Liver (tissue), 9 donors: Measurements from ENCODE around the gene JAK1. TPM values are rescaled to one million over a fixed set of nuclear protein-coding genes. Genes with fewer than 3 reads are reported as not detected.

Experiments
- DNase-seq: peaks from one replicate; pipeline ENCODE4 v3.0.0-alpha.2; 2017; ENCODE audit warnings: low spot score
- H3K27ac ChIP-seq, 2 donors: one replicate each; pipeline ENCODE4 v1.7.0; 2013; ENCODE audit warnings: inconsistent platforms in 2 of 2, low read length in 2 of 2, control low read depth in 1 of 2, low read depth in 1 of 2, mild to moderate bottlenecking in 1 of 2
- H3K27me3 ChIP-seq, 4 donors: one replicate each; pipeline versions ENCODE4 v1.6.1 to v1.7.0; 2013; ENCODE audit warnings: low read length in 3 of 4, inconsistent platforms in 1 of 4, mild to moderate bottlenecking in 1 of 4, moderate library complexity in 1 of 4; ENCODE audit not compliant: control insufficient read depth in 4 of 4, insufficient read depth in 4 of 4
- H3K36me3 ChIP-seq, 4 donors: one replicate each; pipeline versions ENCODE4 v1.6.1 to v1.7.0; 2013; ENCODE audit warnings: low read length in 3 of 4, mild to moderate bottlenecking in 3 of 4, low read depth in 1 of 4, moderate library complexity in 1 of 4; ENCODE audit not compliant: control insufficient read depth in 4 of 4, insufficient read depth in 3 of 4
- H3K4me1 ChIP-seq, 4 donors: one replicate each; pipeline versions ENCODE4 v1.6.1 to v1.7.0; 2013; ENCODE audit warnings: low read length in 3 of 4, mild to moderate bottlenecking in 3 of 4, moderate library complexity in 1 of 4; ENCODE audit not compliant: control insufficient read depth in 4 of 4, insufficient read depth in 4 of 4
- H3K4me3 ChIP-seq, 3 donors: one replicate each; pipeline versions ENCODE4 v1.6.1 to v1.7.0; 2013; ENCODE audit warnings: low read length in 3 of 3, control low read depth in 1 of 3, low read depth in 1 of 3, mild to moderate bottlenecking in 1 of 3
- H3K9ac ChIP-seq, 2 donors: one replicate each; pipeline ENCODE4 v1.7.0; 2013; ENCODE audit warnings: low read length in 2 of 2, mild to moderate bottlenecking in 2 of 2, moderate library complexity in 2 of 2, control low read depth in 1 of 2, low read depth in 1 of 2
- H3K9me3 ChIP-seq, 4 donors: one replicate each; pipeline versions ENCODE4 v1.6.1 to v1.7.0; 2013; ENCODE audit warnings: low read length in 3 of 4; ENCODE audit not compliant: control insufficient read depth in 4 of 4
- EGR1 ChIP-seq, 2 donors: IDR thresholded peaks; 2 replicates each; pipeline ENCODE4 v1.6.1; 2016 to 2018; ENCODE audit warnings: antibody characterized with exemption in 2 of 2, low read depth in 2 of 2
- FOXA1 ChIP-seq: IDR thresholded peaks from 2 replicates; pipeline ENCODE4 v1.6.1; 2016; ENCODE audit warnings: antibody characterized with exemption
- FOXA2 ChIP-seq: IDR thresholded peaks from 2 replicates; pipeline ENCODE4 v1.6.1; 2016; ENCODE audit warnings: antibody characterized with exemption
- GABPA ChIP-seq, 2 donors: IDR thresholded peaks in 1 of 2; conservative IDR thresholded peaks in 1 of 2; 2 replicates each; pipeline ENCODE4 v1.6.1; 2016; ENCODE audit warnings: antibody characterized with exemption in 2 of 2, mild to moderate bottlenecking in 1 of 2, moderate library complexity in 1 of 2
- HNF4A ChIP-seq, 2 donors: conservative IDR thresholded peaks; 2 replicates each; pipeline ENCODE4 v1.6.1; 2016; ENCODE audit warnings: antibody characterized with exemption in 2 of 2, mild to moderate bottlenecking in 2 of 2
- HNF4G ChIP-seq: IDR thresholded peaks from 2 replicates; pipeline ENCODE4 v1.6.1; 2016; ENCODE audit warnings: antibody characterized with exemption
- JUND ChIP-seq, 2 donors: IDR thresholded peaks; 2 replicates each; pipeline ENCODE4 v1.6.1; 2016; ENCODE audit warnings: antibody characterized with exemption in 2 of 2
- NR2F2 ChIP-seq: IDR thresholded peaks from 2 replicates; pipeline ENCODE4 v1.6.1; 2016; ENCODE audit warnings: antibody characterized with exemption
- RAD21 ChIP-seq, 2 donors: IDR thresholded peaks; 2 replicates each; pipeline ENCODE4 v1.6.1; 2016; ENCODE audit warnings: antibody characterized with exemption in 2 of 2, mild to moderate bottlenecking in 2 of 2
- RXRA ChIP-seq, 2 donors: IDR thresholded peaks; 2 replicates each; pipeline ENCODE4 v1.6.1; 2017 to 2018; ENCODE audit warnings: antibody characterized with exemption in 2 of 2, mild to moderate bottlenecking in 1 of 2
- SP1 ChIP-seq: IDR thresholded peaks from 2 replicates; pipeline ENCODE4 v1.6.1; 2018; ENCODE audit warnings: antibody characterized with exemption, mild to moderate bottlenecking
- TAF1 ChIP-seq: conservative IDR thresholded peaks from 2 replicates; pipeline ENCODE4 v1.6.1; 2016; ENCODE audit warnings: antibody characterized with exemption, mild to moderate bottlenecking
- YY1 ChIP-seq: IDR thresholded peaks from 2 replicates; pipeline ENCODE4 v1.6.1; 2016; ENCODE audit warnings: antibody characterized with exemption, mild to moderate bottlenecking
- WGBS: extraction: QIAGEN DNeasy Blood & Tissue Kit; methylation state at CpG from one replicate; pipeline ENCODE4 v1.1.7; 2013; 5-methylcytosine and 5-hydroxymethylcytosine counted together
- polyA plus RNA-seq, 2 donors: library from polyadenylated mRNA; stranded (reverse) in 1 of 2; unstranded in 1 of 2; fragments of 200-250 nt in 1 of 2; fragments of >200 nt in 1 of 2; fragmentation: Nextera tagmentation in 1 of 2; extraction: Ambion mirVana in 1 of 2; gene quantifications; one replicate each; pipeline versions ENCODE4 v1.2.1 to v1.2.3, GENCODE V29; 2013 to 2015
- total RNA-seq, 2 donors: library from RNA; depleted of rRNA; stranded (reverse); fragments of >200 nt; gene quantifications; one replicate each; pipeline ENCODE4 v1.2.3, GENCODE V29; 2014
- TF ChIP-seq, protein P1 (sequence below): IDR thresholded peaks from 2 replicates; pipeline ENCODE4 v1.6.1; 2016; ENCODE audit warnings: antibody characterized with exemption, mild to moderate bottlenecking
- TF ChIP-seq, protein P2 (sequence below): IDR thresholded peaks from 2 replicates; pipeline ENCODE4 v1.6.1; 2016; ENCODE audit warnings: antibody characterized with exemption
- TF ChIP-seq, protein P3 (sequence below): fragments of 150-350 bp; IDR thresholded peaks from 2 replicates; pipeline ENCODE4 v1.5.1; 2017; ENCODE audit warnings: improper control_type of control experiment, low read depth, low read length; ENCODE audit not compliant: missing input control
- TF ChIP-seq, protein P4 (sequence below): IDR thresholded peaks from 2 replicates; pipeline ENCODE4 v1.6.1; 2016; ENCODE audit warnings: antibody characterized with exemption
- TF ChIP-seq, protein P5 (sequence below): IDR thresholded peaks from 2 replicates; pipeline ENCODE4 v1.6.1; 2016; ENCODE audit warnings: antibody characterized with exemption
- donor health status: healthy.
- donor health status: healthy.
- donor health status: healthy.
- donor health status: healthy.
- donor health status: healthy.

Gene JAK1
- total and polyA plus RNA-seq, 4 donors, result 24.1 to 68.6 (median 34.5) TPM

DNA sequence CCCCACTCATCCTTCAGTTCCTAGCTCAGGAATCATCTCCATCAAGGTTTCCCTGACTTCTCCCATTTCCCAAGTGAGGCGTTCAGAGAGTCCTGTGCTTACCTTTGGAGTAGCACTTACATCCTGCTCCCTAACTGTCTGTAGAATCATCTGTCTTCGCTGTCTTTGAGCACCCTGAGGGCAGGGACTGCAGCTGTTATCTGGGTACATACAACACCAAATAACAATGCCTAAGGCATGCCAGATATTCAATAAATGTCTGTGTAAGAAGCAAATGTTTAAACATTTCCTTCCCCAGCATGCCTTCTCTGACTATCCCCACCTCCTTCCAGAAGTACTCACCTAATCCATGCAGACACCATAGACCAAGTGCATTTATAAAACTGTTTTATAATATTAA lies 65.4 kb downstream of the JAK1 start (continued):
- TF ChIP-seq, protein P1, sequence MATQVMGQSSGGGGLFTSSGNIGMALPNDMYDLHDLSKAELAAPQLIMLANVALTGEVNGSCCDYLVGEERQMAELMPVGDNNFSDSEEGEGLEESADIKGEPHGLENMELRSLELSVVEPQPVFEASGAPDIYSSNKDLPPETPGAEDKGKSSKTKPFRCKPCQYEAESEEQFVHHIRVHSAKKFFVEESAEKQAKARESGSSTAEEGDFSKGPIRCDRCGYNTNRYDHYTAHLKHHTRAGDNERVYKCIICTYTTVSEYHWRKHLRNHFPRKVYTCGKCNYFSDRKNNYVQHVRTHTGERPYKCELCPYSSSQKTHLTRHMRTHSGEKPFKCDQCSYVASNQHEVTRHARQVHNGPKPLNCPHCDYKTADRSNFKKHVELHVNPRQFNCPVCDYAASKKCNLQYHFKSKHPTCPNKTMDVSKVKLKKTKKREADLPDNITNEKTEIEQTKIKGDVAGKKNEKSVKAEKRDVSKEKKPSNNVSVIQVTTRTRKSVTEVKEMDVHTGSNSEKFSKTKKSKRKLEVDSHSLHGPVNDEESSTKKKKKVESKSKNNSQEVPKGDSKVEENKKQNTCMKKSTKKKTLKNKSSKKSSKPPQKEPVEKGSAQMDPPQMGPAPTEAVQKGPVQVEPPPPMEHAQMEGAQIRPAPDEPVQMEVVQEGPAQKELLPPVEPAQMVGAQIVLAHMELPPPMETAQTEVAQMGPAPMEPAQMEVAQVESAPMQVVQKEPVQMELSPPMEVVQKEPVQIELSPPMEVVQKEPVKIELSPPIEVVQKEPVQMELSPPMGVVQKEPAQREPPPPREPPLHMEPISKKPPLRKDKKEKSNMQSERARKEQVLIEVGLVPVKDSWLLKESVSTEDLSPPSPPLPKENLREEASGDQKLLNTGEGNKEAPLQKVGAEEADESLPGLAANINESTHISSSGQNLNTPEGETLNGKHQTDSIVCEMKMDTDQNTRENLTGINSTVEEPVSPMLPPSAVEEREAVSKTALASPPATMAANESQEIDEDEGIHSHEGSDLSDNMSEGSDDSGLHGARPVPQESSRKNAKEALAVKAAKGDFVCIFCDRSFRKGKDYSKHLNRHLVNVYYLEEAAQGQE, result no peak
- TF ChIP-seq RAD21 (IDR thresholded peaks at IDR 0.05) (no peak), HNF4G (no peak), YY1 (no peak), EGR1 (IDR thresholded peaks at IDR 0.05; ENCODE audit: low read depth in 2 of 2) (no peak), GABPA (IDR thresholded peaks at IDR 0.05 in 1 of 2, conservative IDR thresholded peaks at IDR 0.05 in 1 of 2) (no peak), HNF4A (conservative IDR thresholded peaks at IDR 0.05) (no peak)
- TF ChIP-seq, protein P2, sequence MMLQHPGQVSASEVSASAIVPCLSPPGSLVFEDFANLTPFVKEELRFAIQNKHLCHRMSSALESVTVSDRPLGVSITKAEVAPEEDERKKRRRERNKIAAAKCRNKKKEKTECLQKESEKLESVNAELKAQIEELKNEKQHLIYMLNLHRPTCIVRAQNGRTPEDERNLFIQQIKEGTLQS, result no peak

DNA sequence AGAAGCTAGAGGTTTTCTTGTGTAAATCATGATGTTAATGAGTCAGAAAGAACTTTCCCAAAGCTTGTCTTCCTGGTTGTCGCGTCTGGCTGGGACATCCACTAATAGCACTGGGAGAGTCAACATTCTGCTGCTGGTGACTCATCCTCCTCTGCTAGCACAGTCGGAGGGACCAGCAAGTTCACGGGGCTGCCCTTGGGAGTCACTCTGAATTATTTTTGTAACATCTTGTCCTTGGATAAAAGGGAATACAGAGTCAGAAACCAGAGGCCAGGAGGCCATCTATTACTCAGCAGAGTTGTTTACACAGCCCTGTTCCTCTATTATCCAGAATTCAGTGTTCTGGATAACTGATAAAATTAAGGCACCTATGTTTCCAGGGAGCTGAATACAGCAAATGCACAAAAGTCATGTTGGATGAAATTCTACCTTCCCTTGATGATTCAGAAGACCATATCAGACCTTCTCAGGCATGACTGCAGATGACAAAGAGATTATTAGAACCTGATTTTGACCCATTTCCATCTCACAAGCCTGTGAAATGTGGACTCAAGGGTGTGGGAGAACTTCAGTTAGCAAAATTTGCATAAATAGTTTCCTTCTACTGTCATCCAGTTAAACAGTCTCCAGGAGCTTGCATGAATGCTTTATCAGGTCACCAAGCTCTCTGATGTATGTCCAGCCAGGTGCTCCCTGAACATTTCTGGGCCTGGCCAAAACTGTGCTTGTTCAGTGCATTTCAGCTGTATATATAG lies 68.1 kb downstream of the JAK1 start:
- peak overlapping the region in 1 of 2 donors; percentile 55 for H3K9ac ChIP-seq
- WGBS, result 6% methylated on average over 4 of the region's 4 CpGs
- no peak for DNase-seq
- no peaks in the 10 kb centered on the region for H3K36me3 ChIP-seq
- no peaks in the 10 kb centered on the region for H3K9me3 ChIP-seq
- H3K4me1 ChIP-seq, result peaks cover 0 to 14% (median 11%) of the 10 kb centered on the region in 4 donors
- TF ChIP-seq HNF4A (conservative IDR thresholded peaks at IDR 0.05) (peak; percentile 47 to 56), TAF1 (no peak), SP1 (peak; percentile 64), RAD21 (IDR thresholded peaks at IDR 0.05) (peak; percentile 57 to 66), JUND (IDR thresholded peaks at IDR 0.05) (peak; percentile 100), YY1 (peak; percentile 26), GABPA (IDR thresholded peaks at IDR 0.05 in 1 of 2, conservative IDR thresholded peaks at IDR 0.05 in 1 of 2) (no peak), EGR1 (IDR thresholded peaks at IDR 0.05; ENCODE audit: low read depth in 2 of 2) (peak in 1 of 2 donors; percentile 33), HNF4G (no peak), FOXA1 (peak; percentile 67), NR2F2 (peak; percentile 98), FOXA2 (no peak), RXRA (IDR thresholded peaks at IDR 0.05) (peak; percentile 64 to 80)
- TF ChIP-seq, protein P3, sequence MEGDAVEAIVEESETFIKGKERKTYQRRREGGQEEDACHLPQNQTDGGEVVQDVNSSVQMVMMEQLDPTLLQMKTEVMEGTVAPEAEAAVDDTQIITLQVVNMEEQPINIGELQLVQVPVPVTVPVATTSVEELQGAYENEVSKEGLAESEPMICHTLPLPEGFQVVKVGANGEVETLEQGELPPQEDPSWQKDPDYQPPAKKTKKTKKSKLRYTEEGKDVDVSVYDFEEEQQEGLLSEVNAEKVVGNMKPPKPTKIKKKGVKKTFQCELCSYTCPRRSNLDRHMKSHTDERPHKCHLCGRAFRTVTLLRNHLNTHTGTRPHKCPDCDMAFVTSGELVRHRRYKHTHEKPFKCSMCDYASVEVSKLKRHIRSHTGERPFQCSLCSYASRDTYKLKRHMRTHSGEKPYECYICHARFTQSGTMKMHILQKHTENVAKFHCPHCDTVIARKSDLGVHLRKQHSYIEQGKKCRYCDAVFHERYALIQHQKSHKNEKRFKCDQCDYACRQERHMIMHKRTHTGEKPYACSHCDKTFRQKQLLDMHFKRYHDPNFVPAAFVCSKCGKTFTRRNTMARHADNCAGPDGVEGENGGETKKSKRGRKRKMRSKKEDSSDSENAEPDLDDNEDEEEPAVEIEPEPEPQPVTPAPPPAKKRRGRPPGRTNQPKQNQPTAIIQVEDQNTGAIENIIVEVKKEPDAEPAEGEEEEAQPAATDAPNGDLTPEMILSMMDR, result no peak
- TF ChIP-seq, protein P2, result peak; percentile 96
- TF ChIP-seq, protein P1, result peak; percentile 65
- TF ChIP-seq, protein P4, sequence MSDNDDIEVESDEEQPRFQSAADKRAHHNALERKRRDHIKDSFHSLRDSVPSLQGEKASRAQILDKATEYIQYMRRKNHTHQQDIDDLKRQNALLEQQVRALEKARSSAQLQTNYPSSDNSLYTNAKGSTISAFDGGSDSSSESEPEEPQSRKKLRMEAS, result no peak
- TF ChIP-seq, protein P5, sequence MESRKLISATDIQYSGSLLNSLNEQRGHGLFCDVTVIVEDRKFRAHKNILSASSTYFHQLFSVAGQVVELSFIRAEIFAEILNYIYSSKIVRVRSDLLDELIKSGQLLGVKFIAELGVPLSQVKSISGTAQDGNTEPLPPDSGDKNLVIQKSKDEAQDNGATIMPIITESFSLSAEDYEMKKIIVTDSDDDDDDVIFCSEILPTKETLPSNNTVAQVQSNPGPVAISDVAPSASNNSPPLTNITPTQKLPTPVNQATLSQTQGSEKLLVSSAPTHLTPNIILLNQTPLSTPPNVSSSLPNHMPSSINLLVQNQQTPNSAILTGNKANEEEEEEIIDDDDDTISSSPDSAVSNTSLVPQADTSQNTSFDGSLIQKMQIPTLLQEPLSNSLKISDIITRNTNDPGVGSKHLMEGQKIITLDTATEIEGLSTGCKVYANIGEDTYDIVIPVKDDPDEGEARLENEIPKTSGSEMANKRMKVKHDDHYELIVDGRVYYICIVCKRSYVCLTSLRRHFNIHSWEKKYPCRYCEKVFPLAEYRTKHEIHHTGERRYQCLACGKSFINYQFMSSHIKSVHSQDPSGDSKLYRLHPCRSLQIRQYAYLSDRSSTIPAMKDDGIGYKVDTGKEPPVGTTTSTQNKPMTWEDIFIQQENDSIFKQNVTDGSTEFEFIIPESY, result peak; percentile 18
- H3K27me3 ChIP-seq, result no peaks in the 10 kb centered on the region
- H3K4me3 ChIP-seq, result no peak overlapping the region
- peak overlapping the region; percentile 81 to 94 for H3K27ac ChIP-seq
